ENCODE results near the gene HPRT1.

Gene HPRT1

DNA sequence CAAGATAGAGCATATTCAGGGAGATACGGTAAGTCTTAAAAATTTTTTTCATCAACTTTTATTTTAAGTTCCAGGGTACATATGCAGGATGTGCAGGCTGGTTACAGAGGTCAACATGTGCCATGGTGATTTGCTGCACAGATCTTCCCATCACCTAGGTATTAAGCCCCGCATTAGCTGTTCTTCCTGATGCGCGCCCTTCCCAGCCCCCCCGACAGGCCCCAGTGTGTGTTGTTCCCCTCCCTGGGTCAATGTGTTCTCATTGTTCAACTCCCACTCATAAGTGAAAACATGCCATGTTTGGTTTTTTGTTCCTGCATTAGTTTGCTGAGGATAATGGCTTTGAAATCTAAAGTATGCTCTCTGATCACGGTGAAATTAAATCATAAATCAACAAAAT lies 64.2 kb downstream of the HPRT1 start:
- no peaks in the 10 kb centered on the region for H4K20me1 ChIP-seq (ENCODE audit: insufficient read depth, low read length, poor library complexity, severe bottlenecking)
- H3K4me3 ChIP-seq (ENCODE audit: low read length, poor library complexity, severe bottlenecking), result no peak overlapping the region
- no peaks in the 10 kb centered on the region for H3K27me3 ChIP-seq (ENCODE audit: insufficient read depth, low read length, poor library complexity, severe bottlenecking)
- H3K79me2 ChIP-seq (ENCODE audit: insufficient read depth, low read length), result no peaks in the 10 kb centered on the region
- no peaks in the 10 kb centered on the region for H3K4me1 ChIP-seq (ENCODE audit: insufficient read depth, low read length, poor library complexity, severe bottlenecking)
- H3K4me2 ChIP-seq (ENCODE audit: low read depth, low read length, poor library complexity, severe bottlenecking), result no peak overlapping the region
- no peaks in the 10 kb centered on the region for H3F3A ChIP-seq (ENCODE audit: low read depth)
- no peak for TF ChIP-seq CTCF (conservative IDR thresholded peaks at IDR 0.05; ENCODE audit: low read length)
- TF ChIP-seq EZH2phosphoT487 (IDR thresholded peaks at IDR 0.05; ENCODE audit: borderline replicate concordance), result no peak
- no peaks in the 10 kb centered on the region for H3K9me2 ChIP-seq (replicated peaks; ENCODE audit: low read depth, low read length)
- no peaks in the 10 kb centered on the region for H3K36me3 ChIP-seq (ENCODE audit: insufficient read depth, low read length)
- H3K9ac ChIP-seq (ENCODE audit: low read depth, low read length, poor library complexity, severe bottlenecking), result no peak overlapping the region
- no peaks in the 10 kb centered on the region for H3K9me3 ChIP-seq (ENCODE audit: insufficient read depth, low read depth, low read length)
- no peak overlapping the region for H2AFZ ChIP-seq (ENCODE audit: low read length)

DNA sequence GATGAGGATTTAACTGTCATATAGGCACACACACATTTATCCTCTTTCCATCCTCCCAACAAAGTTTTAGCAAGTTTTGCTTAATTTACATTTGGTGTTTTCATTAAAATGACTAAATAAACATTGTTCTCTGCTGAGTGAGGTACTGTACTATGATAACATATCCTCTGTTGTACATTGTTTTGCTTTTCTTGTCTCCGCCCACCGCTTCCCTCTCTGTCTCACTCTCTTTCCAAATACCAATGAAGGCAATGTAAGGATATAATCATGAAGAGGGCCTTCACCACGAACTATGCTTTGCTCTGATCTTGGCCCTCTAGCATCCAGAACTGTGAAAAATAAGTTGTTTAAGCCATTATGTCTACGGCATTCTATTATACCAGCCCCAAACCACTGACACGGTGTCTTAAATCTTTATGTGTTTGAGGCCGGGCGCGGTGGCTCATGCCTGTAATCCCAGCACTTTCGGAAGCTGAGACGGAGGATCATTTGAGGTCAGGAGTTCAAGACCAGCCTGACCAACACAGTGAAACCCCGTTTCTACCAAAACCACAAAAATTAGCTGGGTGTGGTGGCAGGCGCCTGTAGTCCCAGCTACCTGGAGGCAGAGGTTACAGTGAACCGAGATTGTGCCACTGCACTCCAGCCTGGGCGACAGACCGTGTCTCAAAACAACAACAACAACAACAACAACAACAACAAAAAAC lies 65.3 kb downstream of the HPRT1 start:
- H3K79me2 ChIP-seq (ENCODE audit: insufficient read depth, low read length), result no peaks in the 10 kb centered on the region
- no peaks in the 10 kb centered on the region for H4K20me1 ChIP-seq (ENCODE audit: insufficient read depth, low read length, poor library complexity, severe bottlenecking)
- no peak for TF ChIP-seq EZH2phosphoT487 (IDR thresholded peaks at IDR 0.05; ENCODE audit: borderline replicate concordance)
- TF ChIP-seq CTCF (conservative IDR thresholded peaks at IDR 0.05; ENCODE audit: low read length), result no peak
- H3K4me1 ChIP-seq (ENCODE audit: insufficient read depth, low read length, poor library complexity, severe bottlenecking), result no peaks in the 10 kb centered on the region
- H3K9me3 ChIP-seq (ENCODE audit: insufficient read depth, low read depth, low read length), result no peaks in the 10 kb centered on the region
- H3K9ac ChIP-seq (ENCODE audit: low read depth, low read length, poor library complexity, severe bottlenecking), result no peak overlapping the region
- no peaks in the 10 kb centered on the region for H3F3A ChIP-seq (ENCODE audit: low read depth)
- no peak overlapping the region for H2AFZ ChIP-seq (ENCODE audit: low read length)
- H3K4me2 ChIP-seq (ENCODE audit: low read depth, low read length, poor library complexity, severe bottlenecking), result no peak overlapping the region
- H3K36me3 ChIP-seq (ENCODE audit: insufficient read depth, low read length), result no peaks in the 10 kb centered on the region
- H3K9me2 ChIP-seq (replicated peaks; ENCODE audit: low read depth, low read length), result no peaks in the 10 kb centered on the region
- no peak overlapping the region for H3K4me3 ChIP-seq (ENCODE audit: low read length, poor library complexity, severe bottlenecking)
- no peaks in the 10 kb centered on the region for H3K27me3 ChIP-seq (ENCODE audit: insufficient read depth, low read length, poor library complexity, severe bottlenecking)

DNA sequence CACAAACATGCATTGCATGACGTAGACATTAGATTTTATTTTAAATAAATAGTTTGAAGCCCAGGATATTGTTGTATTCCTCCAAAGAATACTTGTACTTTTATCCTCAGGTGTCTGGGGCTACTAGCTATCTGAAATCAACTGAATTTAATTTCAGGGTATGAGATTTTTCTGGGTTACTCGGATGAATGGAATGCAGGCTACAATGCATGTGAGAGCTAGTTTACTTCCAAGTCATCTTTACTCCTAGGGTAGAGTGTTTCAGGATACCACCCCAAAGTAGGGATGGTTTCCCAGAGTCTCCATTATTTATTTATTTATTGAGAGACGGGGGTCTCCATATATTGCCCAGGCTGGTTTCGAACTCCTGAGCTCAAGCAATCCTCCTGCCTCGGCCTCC lies 66.4 kb downstream of the HPRT1 start:
- H3K9ac ChIP-seq (ENCODE audit: low read depth, low read length, poor library complexity, severe bottlenecking), result no peak overlapping the region
- no peaks in the 10 kb centered on the region for H3K9me3 ChIP-seq (ENCODE audit: insufficient read depth, low read depth, low read length)
- no peaks in the 10 kb centered on the region for H3K9me2 ChIP-seq (replicated peaks; ENCODE audit: low read depth, low read length)
- H4K20me1 ChIP-seq (ENCODE audit: insufficient read depth, low read length, poor library complexity, severe bottlenecking), result no peaks in the 10 kb centered on the region
- no peak overlapping the region for H2AFZ ChIP-seq (ENCODE audit: low read length)
- H3K79me2 ChIP-seq (ENCODE audit: insufficient read depth, low read length), result no peaks in the 10 kb centered on the region
- no peaks in the 10 kb centered on the region for H3K36me3 ChIP-seq (ENCODE audit: insufficient read depth, low read length)
- H3F3A ChIP-seq (ENCODE audit: low read depth), result no peaks in the 10 kb centered on the region
- no peaks in the 10 kb centered on the region for H3K27me3 ChIP-seq (ENCODE audit: insufficient read depth, low read length, poor library complexity, severe bottlenecking)
- H3K4me2 ChIP-seq (ENCODE audit: low read depth, low read length, poor library complexity, severe bottlenecking), result no peak overlapping the region
- H3K4me3 ChIP-seq (ENCODE audit: low read length, poor library complexity, severe bottlenecking), result no peak overlapping the region
- no peaks in the 10 kb centered on the region for H3K4me1 ChIP-seq (ENCODE audit: insufficient read depth, low read length, poor library complexity, severe bottlenecking)
- TF ChIP-seq CTCF (conservative IDR thresholded peaks at IDR 0.05; ENCODE audit: low read length) (no peak), EZH2phosphoT487 (IDR thresholded peaks at IDR 0.05; ENCODE audit: borderline replicate concordance) (no peak)
